SK-N-SH (cell line): Measurements from ENCODE around the gene MGAT4B. TPM values are rescaled to one million over a fixed set of nuclear protein-coding genes. Genes with fewer than 3 reads are reported as not detected.

ENCODE experiments used
- CTCF ChIA-PET: fragments of 300-600, 350-600 bp; formaldehyde crosslinking; extraction: SDS; loops from one replicate; lab custom pipeline; 2021; lab: Yijun Ruan, JAX
- POLR2A ChIA-PET: fragments of 350-600 bp; sonication (Branson Sonifier 250); formaldehyde crosslinking; extraction: SDS; loops from one replicate; lab custom pipeline; 2020; ENCODE audit warnings: antibody characterized with exemption, inconsistent platforms; lab: Yijun Ruan, JAX
- DNase-seq: peaks from one replicate; pipeline ENCODE4 v3.0.0; 2012
- H2AFZ ChIP-seq: fragments of 200-600 bp; sonication (generic); 2 replicates; pipeline ENCODE4 v1.8.1; 2016; ENCODE audit warnings: antibody characterized with exemption, mild to moderate bottlenecking, low read depth
- H3F3A ChIP-seq: fragments of 200-600 bp; sonication (generic); replicated peaks from 2 replicates; pipeline ENCODE3; 2016; ENCODE audit warnings: antibody characterized with exemption, mild to moderate bottlenecking; ENCODE audit not compliant: insufficient read depth
- H3K27ac ChIP-seq, 2 experiments: fragments of 200-500 bp in 1 of 2; fragments of 200-600 bp in 1 of 2; sonication (Bioruptor generic) in 1 of 2; sonication (generic), shearing (Covaris generic) in 1 of 2; 2 replicates each; pipeline versions ENCODE4 v1.5.1 to v1.6.1; 2014 to 2016; ENCODE audit warnings: low read depth in 2 of 2, inconsistent platforms in 1 of 2, low read length in 1 of 2, mild to moderate bottlenecking in 1 of 2, mixed read lengths in 1 of 2
- H3K27me3 ChIP-seq: fragments of 200-600 bp; sonication (generic), shearing (Covaris generic); 2 replicates; pipeline ENCODE4 v1.6.1; 2016; ENCODE audit warnings: mixed run types; ENCODE audit not compliant: insufficient read depth
- H3K36me3 ChIP-seq, 2 experiments: fragments of 200-500 bp in 1 of 2; fragments of 200-600 bp in 1 of 2; sonication (Bioruptor generic) in 1 of 2; sonication (generic) in 1 of 2; replicated peaks in 1 of 2; 2 replicates each; pipeline versions ENCODE3 to v1.5.1; 2014 to 2016; ENCODE audit warnings: low read length in 1 of 2, mild to moderate bottlenecking in 1 of 2; ENCODE audit not compliant: insufficient read depth in 2 of 2, control insufficient read depth in 1 of 2
- H3K4me1 ChIP-seq, 2 experiments: fragments of 200-500 bp in 1 of 2; fragments of 200-600 bp in 1 of 2; sonication (Bioruptor generic) in 1 of 2; sonication (generic), shearing (Covaris generic) in 1 of 2; 2 replicates each; pipeline versions ENCODE4 v1.5.1 to v1.6.1; 2014 to 2016; ENCODE audit warnings: low read depth in 1 of 2, low read length in 1 of 2, mixed run types in 1 of 2; ENCODE audit not compliant: insufficient read depth in 2 of 2, control insufficient read depth in 1 of 2
- H3K4me2 ChIP-seq: fragments of 200-600 bp; sonication (generic), shearing (Covaris generic); 2 replicates; pipeline ENCODE4 v1.6.1; 2017; ENCODE audit warnings: mixed run types
- H3K4me3 ChIP-seq, 2 experiments: fragments of 200-500 bp in 1 of 2; fragments of 200-600 bp in 1 of 2; sonication (Bioruptor generic) in 1 of 2; sonication (generic), shearing (Covaris generic) in 1 of 2; 2 replicates each; pipeline versions ENCODE4 v1.5.1 to v1.8.1; 2014 to 2016; ENCODE audit warnings: low read depth in 2 of 2, inconsistent platforms in 1 of 2, low read length in 1 of 2, mild to moderate bottlenecking in 1 of 2, mixed read lengths in 1 of 2, moderate library complexity in 1 of 2
- H3K79me2 ChIP-seq: fragments of 200-600 bp; sonication (generic); 2 replicates; pipeline ENCODE4 v1.8.1; 2017; ENCODE audit warnings: mild to moderate bottlenecking; ENCODE audit not compliant: insufficient read depth
- H3K9ac ChIP-seq: fragments of 200-600 bp; sonication (generic); 2 replicates; pipeline ENCODE4 v1.6.1; 2017; ENCODE audit warnings: mixed run types
- H3K9me2 ChIP-seq: fragments of 200-600 bp; sonication (generic); 2 replicates; pipeline ENCODE4 v1.6.1; 2017; ENCODE audit warnings: mixed run types
- H3K9me3 ChIP-seq: fragments of 200-600 bp; sonication (generic); 2 replicates; pipeline ENCODE4 v1.6.1; 2017; ENCODE audit warnings: mixed run types, mild to moderate bottlenecking, moderate library complexity
- H4K20me1 ChIP-seq: fragments of 200-600 bp; sonication (generic); 2 replicates; pipeline ENCODE4 v1.6.1; 2017; ENCODE audit warnings: mild to moderate bottlenecking, mixed run types; ENCODE audit not compliant: insufficient read depth
- ELF1 ChIP-seq: IDR thresholded peaks from 2 replicates; pipeline ENCODE4 v1.4.0; 2012
- EP300 ChIP-seq, 2 experiments: IDR thresholded peaks; 2 replicates each; pipeline versions ENCODE4 v1.4.0 to v1.6.1; 2012; ENCODE audit warnings: borderline replicate concordance in 1 of 2, low read depth in 1 of 2, low read length in 1 of 2
- FOXM1 ChIP-seq: IDR thresholded peaks from 2 replicates; pipeline ENCODE4 v1.4.0; 2012; ENCODE audit warnings: low read depth, mild to moderate bottlenecking
- MXI1 ChIP-seq: IDR thresholded peaks from 2 replicates; pipeline ENCODE4 v1.6.1; 2012; ENCODE audit warnings: mild to moderate bottlenecking, low read depth, low read length, improper control_type of control experiment
- USF1 ChIP-seq: IDR thresholded peaks from 2 replicates; pipeline ENCODE4 v1.4.0; 2012; ENCODE audit warnings: low read depth, borderline replicate concordance
- USF2 ChIP-seq: fragments of 150-350 bp; IDR thresholded peaks from 2 replicates; pipeline ENCODE4 v1.6.1; 2017; ENCODE audit warnings: antibody characterized with exemption, low read length, low read depth, borderline replicate concordance
- YY1 ChIP-seq: IDR thresholded peaks from 2 replicates; pipeline ENCODE4 v1.4.0; 2012; ENCODE audit warnings: low read depth, mild to moderate bottlenecking
- WGBS: methylation state at CpG from one replicate; pipeline ENCODE4 v1.1.6; 2017; ENCODE audit warnings: low lambda C conversion rate; 5-methylcytosine and 5-hydroxymethylcytosine counted together
- polyA plus RNA-seq, 3 experiments: library from polyadenylated mRNA; depleted of rRNA; stranded (reverse); fragments of >200 nt; gene quantifications; 2 replicates each; pipeline ENCODE4 v1.2.3, GENCODE V29; 2012
- TF ChIP-seq, protein P1 (sequence below): fragments of 150-350 bp; IDR thresholded peaks from 2 replicates; pipeline ENCODE4 v1.6.1; 2016; ENCODE audit warnings: mild to moderate bottlenecking, low read depth, low read length

MGAT4B gene
- polyA plus RNA-seq, 1 of the 3 experiments (the other 2 are of a cell fraction), result 190 TPM

DNA sequence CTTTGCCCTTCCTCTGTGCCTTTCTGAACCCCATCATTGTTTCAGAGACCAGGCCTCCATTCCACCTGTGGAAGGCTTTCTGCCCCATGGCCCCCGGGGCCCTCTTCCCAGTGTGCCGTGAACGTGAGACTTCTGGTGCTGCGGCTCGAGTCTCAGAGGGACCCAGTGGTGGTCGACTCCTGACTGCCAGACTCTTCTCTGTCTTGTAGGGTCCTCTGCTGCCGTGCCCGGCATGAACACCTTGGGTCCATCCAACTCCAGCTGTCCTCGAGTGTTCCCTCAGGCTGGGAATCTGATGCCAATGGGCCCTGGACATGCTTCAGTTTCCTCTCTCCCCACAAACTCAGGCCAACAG is 33.0 kb downstream of the MGAT4B start:
- 84% methylated on average over 9 of the region's 9 CpGs for WGBS
- Histone ChIP-seq H3K27me3 (no peaks in the 10 kb centered on the region), H3F3A (no peaks in the 10 kb centered on the region), H4K20me1 (no peaks in the 10 kb centered on the region; the same call in 1 of the 2 replicates), H3K27ac (no peak overlapping the region), H3K4me3 (no peak overlapping the region), H2AFZ (no peak overlapping the region), H3K4me2 (no peak overlapping the region), H3K9me3 (no peaks in the 10 kb centered on the region), H3K79me2 (peaks cover 35% of the 10 kb centered on the region), H3K36me3 (peaks cover 49 to 78% of the 10 kb centered on the region in 2 experiments), H3K9me2 (no peaks in the 10 kb centered on the region), H3K9ac (no peak overlapping the region), H3K4me1 (no peaks in the 10 kb centered on the region)
- DNase-seq, result no peak
- POLR2A ChIA-PET, result no interaction called here
- no peak for TF ChIP-seq EP300 (IDR thresholded peaks at IDR 0.05; ENCODE audit: borderline replicate concordance in 1 of 2, low read depth in 1 of 2, low read length in 1 of 2)
- TF ChIP-seq, protein P1, sequence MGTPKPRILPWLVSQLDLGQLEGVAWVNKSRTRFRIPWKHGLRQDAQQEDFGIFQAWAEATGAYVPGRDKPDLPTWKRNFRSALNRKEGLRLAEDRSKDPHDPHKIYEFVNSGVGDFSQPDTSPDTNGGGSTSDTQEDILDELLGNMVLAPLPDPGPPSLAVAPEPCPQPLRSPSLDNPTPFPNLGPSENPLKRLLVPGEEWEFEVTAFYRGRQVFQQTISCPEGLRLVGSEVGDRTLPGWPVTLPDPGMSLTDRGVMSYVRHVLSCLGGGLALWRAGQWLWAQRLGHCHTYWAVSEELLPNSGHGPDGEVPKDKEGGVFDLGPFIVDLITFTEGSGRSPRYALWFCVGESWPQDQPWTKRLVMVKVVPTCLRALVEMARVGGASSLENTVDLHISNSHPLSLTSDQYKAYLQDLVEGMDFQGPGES, result no peak
- TF ChIP-seq YY1, result no peak
- CTCF ChIA-PET, result interaction anchor here (2.7 kb wide), 1 partner anchor 11 kb away, joined by 21 read pairs; no protein-coding TSS in a partner anchor

DNA sequence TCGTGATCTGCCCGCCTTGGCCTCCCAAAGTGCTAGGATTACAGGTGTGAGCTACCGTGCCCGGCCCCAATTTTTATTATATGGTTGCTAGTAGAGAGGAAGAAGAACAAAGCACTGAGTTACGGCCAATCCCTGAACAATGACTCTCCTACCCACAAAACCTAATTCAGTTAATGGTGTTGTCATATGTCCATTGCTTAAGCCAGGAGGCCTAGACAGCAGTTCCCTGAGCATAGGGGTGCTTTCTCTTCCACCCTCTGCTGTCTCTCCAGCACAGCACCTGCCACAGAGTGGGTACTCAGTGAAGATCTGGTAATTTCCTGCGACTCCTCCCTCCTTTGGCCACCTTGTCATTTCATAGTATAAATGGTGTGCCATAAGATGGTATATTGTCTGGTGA is 34.3 kb downstream of the MGAT4B start:
- WGBS, result 97% methylated on average over 6 of the region's 6 CpGs
- Histone ChIP-seq H3K9me3 (no peaks in the 10 kb centered on the region), H2AFZ (no peak overlapping the region), H3K27me3 (no peaks in the 10 kb centered on the region)
- CTCF ChIA-PET, result interaction anchor here (2.7 kb wide), 1 partner anchor 10 kb away, joined by 21 read pairs; no protein-coding TSS in a partner anchor
- POLR2A ChIA-PET, result no interaction called here
- no peak for DNase-seq
- TF ChIP-seq ELF1 (no peak), USF2 (no peak), MXI1 (no peak), USF1 (no peak), FOXM1 (no peak)
- TF ChIP-seq, all 33 proteins: peak for 0
- Histone ChIP-seq H3K4me1 (peaks cover 0 to 3% of the 10 kb centered on the region in 2 experiments; a peak in 1 of 4 replicates), H3F3A (no peaks in the 10 kb centered on the region), H3K4me2 (no peak overlapping the region), H3K9me2 (no peaks in the 10 kb centered on the region), H3K79me2 (peaks cover 48% of the 10 kb centered on the region), H3K27ac (no peak overlapping the region), H3K36me3 (peaks cover 56 to 71% of the 10 kb centered on the region in 2 experiments), H4K20me1 (no peaks in the 10 kb centered on the region; the same call in 1 of the 2 replicates), H3K4me3 (no peak overlapping the region), H3K9ac (no peak overlapping the region)
